Activated CD8-positive, alpha-beta memory T cell treated with anti-CD3 and anti-CD28 coated beads, Interleukin-2, amount 50 U/mL, for 48 hours (primary cell): ENCODE measurements around the gene MYOM1.

Experiments
- DNase-seq: peaks from one replicate; pipeline ENCODE4 v3.0.0-alpha.2; 2020

Gene MYOM1

DNA sequence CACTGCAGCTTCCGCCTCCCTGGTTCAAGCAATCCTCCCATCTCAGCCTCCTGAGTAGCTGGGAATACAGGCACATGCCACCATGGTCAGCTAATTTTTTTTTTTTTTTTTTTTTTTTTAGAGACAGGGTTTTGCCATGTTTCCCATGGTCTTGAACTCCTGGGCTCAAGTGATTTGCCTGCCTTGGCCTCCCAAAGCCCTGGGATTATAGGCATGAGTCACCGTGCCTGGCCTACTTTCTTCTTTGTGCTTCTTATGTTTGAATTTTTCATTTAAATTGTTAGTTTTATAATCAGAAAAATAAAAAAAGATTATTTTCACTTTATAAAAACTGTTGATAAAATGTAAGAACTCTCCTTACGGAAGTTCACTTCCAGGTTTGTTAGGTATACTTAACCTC lies 105.3 kb downstream of the MYOM1 start:
- no peak for DNase-seq

GRCh38 chr18:3114026-3114425 lies 105.7 kb downstream of the MYOM1 start:
- DNase-seq, result no peak

- DNase-seq, result no peak
These were observed 108.1 kb downstream of the MYOM1 start for GRCh38 chr18:3111523-3112240.

DNA sequence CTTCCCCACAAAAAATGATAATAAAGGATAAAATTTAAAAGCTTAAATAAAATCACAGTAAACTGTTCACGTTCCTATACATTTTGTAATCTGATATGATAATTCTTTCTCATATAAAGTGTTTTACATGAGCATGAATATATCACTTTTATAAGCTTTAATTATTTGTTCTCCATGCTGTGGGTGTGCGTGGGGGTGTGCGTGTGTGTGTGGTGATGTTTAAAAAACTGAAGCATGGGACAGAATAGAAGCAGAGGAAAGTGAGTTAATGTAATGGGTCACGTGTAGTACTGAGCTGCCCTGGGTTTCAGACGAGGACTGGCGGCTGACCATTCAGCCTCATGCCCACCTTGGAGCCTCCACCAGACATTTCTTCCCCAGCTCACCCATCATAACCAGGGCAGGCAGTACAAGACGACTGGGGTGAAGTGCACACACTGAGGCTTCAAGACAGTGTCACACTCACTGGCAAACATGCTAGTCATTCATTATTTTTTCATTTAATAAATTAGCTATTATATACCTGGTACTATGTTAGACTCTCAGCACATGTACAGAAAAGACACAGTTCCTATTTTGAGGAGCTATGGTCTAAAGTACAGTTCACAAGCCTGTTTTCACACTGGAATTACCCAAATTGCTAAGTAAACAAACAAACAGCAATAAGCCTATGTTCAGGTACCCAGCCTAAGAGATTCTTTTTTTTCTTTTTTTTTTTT lies 109.6 kb downstream of the MYOM1 start:
- no peak for DNase-seq

- DNase-seq, result no peak
These were observed 112.0 kb downstream of the MYOM1 start for GRCh38 chr18:3107740-3108151.

DNA sequence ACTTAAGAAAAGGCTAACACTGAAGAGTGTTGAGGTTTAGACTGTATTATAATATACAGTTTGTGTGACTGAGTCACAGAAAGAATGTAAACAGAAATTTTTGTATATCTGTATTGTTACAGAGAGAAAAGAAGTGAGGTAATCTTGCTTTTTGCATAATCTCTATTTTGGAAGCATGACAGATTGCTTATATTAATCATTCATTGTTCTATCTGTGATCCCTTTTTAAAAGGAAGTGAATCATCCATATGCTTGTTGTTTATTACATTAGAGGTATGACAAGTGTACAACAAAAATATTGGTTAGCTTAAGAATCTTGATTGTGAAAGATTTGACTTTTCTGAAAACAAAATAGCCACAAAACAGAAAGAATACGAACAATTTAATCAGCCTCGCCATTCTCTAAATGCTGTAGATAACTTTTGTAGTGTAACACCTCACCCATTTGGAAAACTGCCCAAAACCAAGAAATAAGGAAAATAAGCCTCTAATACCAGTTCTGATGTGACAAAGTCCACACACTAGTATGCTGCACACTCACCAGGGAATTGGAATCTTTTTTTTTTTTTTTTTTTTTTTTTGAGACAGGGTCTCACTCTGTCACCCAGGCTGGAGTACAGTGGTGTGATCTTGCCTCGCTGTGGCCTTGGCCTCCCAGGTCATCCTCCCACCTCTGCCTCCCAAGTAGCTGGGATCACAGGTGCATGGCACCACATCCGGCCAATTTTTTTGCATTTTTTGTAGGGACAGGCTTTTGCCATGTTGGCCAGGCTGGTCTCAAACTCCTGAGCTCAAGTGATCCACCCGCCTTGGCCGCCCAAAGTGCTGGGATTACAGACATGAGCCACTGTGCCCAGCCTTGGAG lies 115.3 kb downstream of the MYOM1 start:
- no peak for DNase-seq

- DNase-seq, result no peak
These were observed 116.2 kb downstream of the MYOM1 start for GRCh38 chr18:3103576-3103975.

- no peak for DNase-seq
These were observed 116.8 kb downstream of the MYOM1 start for GRCh38 chr18:3102983-3103382.

DNA sequence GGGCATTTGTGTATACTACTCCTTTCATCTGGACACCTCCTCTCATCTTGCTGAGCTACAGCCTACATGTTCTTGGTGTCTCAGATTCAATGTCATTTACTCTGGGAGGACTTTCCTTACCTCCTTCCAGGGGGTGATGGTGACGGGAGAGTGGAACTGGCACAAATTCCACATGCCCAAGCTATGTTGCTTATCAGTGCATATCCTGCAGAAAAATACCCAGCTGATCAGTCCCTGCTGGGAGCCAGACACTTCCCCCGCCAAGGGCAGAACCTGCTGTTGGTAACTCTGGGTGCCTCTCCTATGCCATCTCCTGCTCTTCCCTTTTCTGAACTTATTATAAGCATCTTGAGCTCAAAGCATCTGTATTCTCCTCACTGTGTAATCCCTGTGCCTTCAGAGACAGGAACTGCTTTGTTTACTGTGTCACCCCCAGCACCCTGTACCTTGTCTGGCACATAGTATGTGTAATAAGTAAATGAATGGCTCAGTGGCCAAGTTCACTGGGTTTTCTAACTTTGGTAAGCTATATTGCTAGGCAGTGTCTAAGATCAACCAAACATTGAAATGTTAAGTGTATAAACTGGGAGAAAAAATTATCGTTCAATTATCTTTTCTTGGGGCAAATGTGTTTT lies 119.2 kb downstream of the MYOM1 start:
- no peak for DNase-seq

GRCh38 chr18:3099327-3099726 lies 120.4 kb downstream of the MYOM1 start:
- DNase-seq, result no peak

DNA sequence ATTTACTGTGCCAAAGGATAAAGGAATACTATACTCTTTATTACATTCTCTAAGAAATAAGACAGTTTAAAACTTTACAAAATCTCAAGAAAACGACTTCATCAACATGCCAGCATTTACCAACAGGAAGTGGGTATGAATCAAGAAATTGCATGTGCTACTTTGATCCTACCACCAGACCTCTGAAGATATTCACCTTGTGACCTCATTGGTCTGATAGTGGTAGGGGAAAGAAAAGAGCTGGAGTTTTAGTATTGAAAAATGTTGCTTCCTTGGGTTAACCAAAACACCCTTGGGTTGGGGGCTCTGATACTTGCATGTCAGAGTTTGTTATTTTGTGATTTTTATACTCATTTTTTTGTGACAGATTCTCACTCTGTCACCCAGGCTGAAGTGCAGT lies 122.7 kb downstream of the MYOM1 start:
- DNase-seq, result no peak

- no peak for DNase-seq
These were observed 123.8 kb downstream of the MYOM1 start for GRCh38 chr18:3095921-3096320.

GRCh38 chr18:3094338-3094684 lies 125.5 kb downstream of the MYOM1 start:
- no peak for DNase-seq

GRCh38 chr18:3093624-3094337 lies 126.0 kb downstream of the MYOM1 start:
- no peak for DNase-seq

DNA sequence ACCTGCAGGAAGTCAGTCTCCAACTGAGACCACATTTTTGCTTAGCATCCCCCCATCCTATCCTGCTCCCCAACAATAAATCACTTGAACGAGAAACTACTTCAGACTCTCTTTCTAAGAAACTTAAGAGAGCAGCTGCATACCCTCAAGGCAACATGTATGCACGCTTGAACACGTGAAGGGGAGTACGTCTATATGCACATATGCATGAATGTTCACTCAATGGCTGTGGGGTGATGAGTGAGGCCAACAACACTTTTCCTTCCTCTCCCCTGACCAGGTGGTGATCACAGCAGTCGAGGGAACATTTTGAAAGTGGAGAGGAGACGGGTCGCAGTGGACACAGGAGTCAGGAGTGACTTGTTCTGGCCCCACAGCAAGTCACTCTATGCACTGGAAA lies 127.0 kb downstream of the MYOM1 start:
- DNase-seq, result no peak

GRCh38 chr18:3089579-3089978 lies 130.2 kb downstream of the MYOM1 start:
- no peak for DNase-seq

- no peak for DNase-seq
These were observed 131.3 kb downstream of the MYOM1 start for GRCh38 chr18:3088449-3088848.

DNA sequence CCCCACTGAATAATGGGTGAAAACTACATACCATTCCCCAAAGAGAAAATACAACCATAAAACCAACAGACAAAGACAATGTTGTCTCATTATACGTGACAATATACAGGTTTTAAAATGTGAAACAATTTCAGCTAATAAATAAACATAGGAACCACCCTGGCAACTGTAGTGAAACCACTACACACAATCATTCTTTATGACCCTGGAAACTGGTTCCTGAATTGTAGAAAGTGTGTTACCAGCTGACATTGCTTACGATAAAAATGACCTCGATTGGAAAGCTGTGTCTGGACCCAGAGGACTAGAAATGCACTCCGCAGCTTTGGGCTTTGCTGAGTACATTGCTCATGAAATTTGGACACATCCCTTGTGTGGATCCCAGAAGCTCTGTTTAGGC lies 132.9 kb downstream of the MYOM1 start:
- DNase-seq, result no peak

GRCh38 chr18:3085612-3086011 lies 134.2 kb downstream of the MYOM1 start:
- no peak for DNase-seq

- DNase-seq, result no peak
These were observed 135.6 kb downstream of the MYOM1 start for GRCh38 chr18:3084206-3084605.

- DNase-seq, result no peak
These were observed 136.0 kb downstream of the MYOM1 start for GRCh38 chr18:3083766-3084165.

- no peak for DNase-seq
These were observed 138.2 kb downstream of the MYOM1 start for GRCh38 chr18:3081584-3081991.

DNA sequence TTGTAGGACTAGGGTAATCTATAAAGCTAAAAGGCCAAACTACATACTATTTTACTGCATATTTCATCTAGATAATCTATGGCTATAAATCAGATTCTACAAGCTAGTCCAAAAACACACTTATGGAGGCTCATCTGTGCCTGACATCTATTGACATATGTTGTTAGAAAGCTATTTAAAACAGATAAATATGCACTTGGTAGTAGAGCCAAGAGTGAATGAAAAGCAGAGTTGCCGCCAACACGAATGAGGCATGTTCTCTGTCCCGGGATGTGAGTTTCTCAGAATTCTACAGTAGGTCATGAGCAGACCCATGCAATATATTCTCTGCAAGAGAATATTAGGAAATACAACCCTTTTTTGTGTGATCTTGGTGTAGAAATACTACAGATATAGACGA lies 140.1 kb downstream of the MYOM1 start:
- DNase-seq, result no peak
